Tibial nerve (tissue), 4 donors: ENCODE results near the gene REPS2. TPM values are rescaled to one million over a fixed set of nuclear protein-coding genes. Genes with fewer than 3 reads are reported as not detected.

Experiments used
- DNase-seq, 2 donors: peaks; one replicate each; pipeline ENCODE4 v3.0.0-alpha.2; 2019; ENCODE audit warnings: low spot score in 2 of 2
- H3K27ac ChIP-seq, 4 donors: fragments of 200-600 bp; sonication (generic) in 3 of 4; one replicate each; pipeline ENCODE4 v1.5.1; 2017 to 2019; ENCODE audit warnings: mild to moderate bottlenecking in 1 of 4
- H3K27me3 ChIP-seq, 2 donors: fragments of 200-600 bp; sonication (generic) in 1 of 2; one replicate each; pipeline versions ENCODE4 v1.5.1 to v1.6.0; 2017 to 2019
- H3K36me3 ChIP-seq, 3 donors: fragments of 200-600 bp; sonication (generic); one replicate each; pipeline ENCODE4 v1.5.1; 2018 to 2019
- H3K4me1 ChIP-seq, 4 donors: fragments of 200-600 bp; sonication (generic) in 3 of 4; one replicate each; pipeline ENCODE4 v1.5.1; 2017 to 2019
- H3K4me3 ChIP-seq, 4 donors: fragments of 200-600 bp; sonication (generic) in 3 of 4; one replicate each; pipeline ENCODE4 v1.5.1; 2017 to 2019; ENCODE audit warnings: mild to moderate bottlenecking in 1 of 4, moderate library complexity in 1 of 4
- H3K9me3 ChIP-seq, 4 donors: fragments of 200-600 bp; sonication (generic) in 3 of 4; one replicate each; pipeline ENCODE4 v1.5.1; 2017 to 2019
- CTCF ChIP-seq, 5 experiments: fragments of 200-600 bp in 3 of 5; fragments of 450-650 bp in 2 of 5; sonication (generic) in 3 of 5; IDR thresholded peaks; one replicate each; pipeline ENCODE4 v1.5.1; 2016 to 2019; ENCODE audit warnings: antibody characterized with exemption in 5 of 5, mild to moderate bottlenecking in 3 of 5, moderate library complexity in 2 of 5
- EP300 ChIP-seq, 2 donors: sonication (generic); formaldehyde crosslinking; IDR thresholded peaks; one replicate each; pipeline ENCODE4 v1.6.1; 2017; ENCODE audit warnings: antibody characterized with exemption in 2 of 2, mild to moderate bottlenecking in 1 of 2
- POLR2A ChIP-seq, 2 donors: fragments of 450-650 bp; IDR thresholded peaks; one replicate each; pipeline ENCODE4 v1.6.1; 2017; ENCODE audit warnings: antibody characterized with exemption in 2 of 2, mild to moderate bottlenecking in 2 of 2, moderate library complexity in 2 of 2
- WGBS, 2 donors: methylation state at CpG; one replicate each; pipeline ENCODE4 v1.1.5; 2018; 5-methylcytosine and 5-hydroxymethylcytosine counted together
- total RNA-seq, 4 donors: library from RNA; depleted of rRNA; stranded (reverse); fragments of >200 nt; gene quantifications; one replicate each; pipeline ENCODE4 v1.1.0, GENCODE V29; 2016

Gene REPS2
- total RNA-seq, 4 donors from 2014 or later, result 7.5 to 26.0 (median 9.7) TPM

GRCh38 chrX:16992445-16992844 lies 46.0 kb downstream of the REPS2 start:
- WGBS, 2 donors, result 79 to 89% methylated on average over 3 of the region's 3 CpGs
- DNase-seq, result no peak
- Histone ChIP-seq H3K4me3 (no peak overlapping the region), H3K4me1 (no peaks in the 10 kb centered on the region), H3K27ac (no peak overlapping the region), H3K9me3 (no peaks in the 10 kb centered on the region), H3K36me3 (no peaks in the 10 kb centered on the region), H3K27me3 (no peaks in the 10 kb centered on the region)
- TF ChIP-seq EP300 (IDR thresholded peaks at IDR 0.05), result no peak
- no peak for TF ChIP-seq POLR2A (IDR thresholded peaks at IDR 0.05)
- no peak for TF ChIP-seq CTCF (IDR thresholded peaks at IDR 0.05)

GRCh38 chrX:16992951-16993350 lies 46.5 kb downstream of the REPS2 start:
- H3K36me3 ChIP-seq, result no peaks in the 10 kb centered on the region
- no peaks in the 10 kb centered on the region for H3K9me3 ChIP-seq
- 77 to 87% methylated on average over 2 of the region's 2 CpGs for WGBS, 2 donors
- no peak for DNase-seq
- no peak for TF ChIP-seq POLR2A (IDR thresholded peaks at IDR 0.05)
- TF ChIP-seq EP300 (IDR thresholded peaks at IDR 0.05), result no peak
- H3K4me3 ChIP-seq, result no peak overlapping the region
- H3K27ac ChIP-seq, result no peak overlapping the region
- no peaks in the 10 kb centered on the region for H3K27me3 ChIP-seq
- H3K4me1 ChIP-seq, result no peaks in the 10 kb centered on the region

- no peak for DNase-seq
- Histone ChIP-seq H3K27me3 (no peaks in the 10 kb centered on the region), H3K4me3 (no peak overlapping the region), H3K27ac (no peak overlapping the region), H3K4me1 (no peaks in the 10 kb centered on the region), H3K9me3 (no peaks in the 10 kb centered on the region), H3K36me3 (no peaks in the 10 kb centered on the region)
- 51 to 64% methylated on average over 4 of the region's 4 CpGs for WGBS, 2 donors
- TF ChIP-seq EP300 (IDR thresholded peaks at IDR 0.05) (no peak), CTCF (IDR thresholded peaks at IDR 0.05) (no peak), POLR2A (IDR thresholded peaks at IDR 0.05) (no peak)
Measured at GRCh38 chrX:16993791-16994318, 47.4 kb downstream of the REPS2 start.

GRCh38 chrX:16994736-16995135 lies 48.3 kb downstream of the REPS2 start:
- WGBS, 2 donors, result 89 to 94% methylated on average over 2 of the region's 2 CpGs
- H3K4me3 ChIP-seq, result no peak overlapping the region
- no peaks in the 10 kb centered on the region for H3K9me3 ChIP-seq
- H3K36me3 ChIP-seq, result no peaks in the 10 kb centered on the region
- no peak for TF ChIP-seq CTCF (IDR thresholded peaks at IDR 0.05)
- TF ChIP-seq EP300 (IDR thresholded peaks at IDR 0.05), result no peak
- no peak for TF ChIP-seq POLR2A (IDR thresholded peaks at IDR 0.05)
- no peak overlapping the region for H3K27ac ChIP-seq
- H3K27me3 ChIP-seq, result no peaks in the 10 kb centered on the region
- no peaks in the 10 kb centered on the region for H3K4me1 ChIP-seq
- DNase-seq, result no peak

- no peak overlapping the region for H3K27ac ChIP-seq
- no peaks in the 10 kb centered on the region for H3K4me1 ChIP-seq
- no peaks in the 10 kb centered on the region for H3K9me3 ChIP-seq
- TF ChIP-seq POLR2A (IDR thresholded peaks at IDR 0.05), result no peak
- TF ChIP-seq CTCF (IDR thresholded peaks at IDR 0.05), result no peak
- TF ChIP-seq EP300 (IDR thresholded peaks at IDR 0.05), result no peak
- H3K27me3 ChIP-seq, result no peaks in the 10 kb centered on the region
- no peaks in the 10 kb centered on the region for H3K36me3 ChIP-seq
- no peak overlapping the region for H3K4me3 ChIP-seq
- 59 to 65% methylated on average over 2 of the region's 2 CpGs for WGBS, 2 donors
- DNase-seq, result no peak
Measured at GRCh38 chrX:16997313-16997712, 50.9 kb downstream of the REPS2 start.

- H3K4me3 ChIP-seq, result no peak overlapping the region
- H3K4me1 ChIP-seq, result no peaks in the 10 kb centered on the region
- H3K9me3 ChIP-seq, result no peaks in the 10 kb centered on the region
- no peak for DNase-seq
- H3K27me3 ChIP-seq, result peaks cover 0 to 12% of the 10 kb centered on the region in 2 donors
- TF ChIP-seq POLR2A (IDR thresholded peaks at IDR 0.05), result no peak
- no peak for TF ChIP-seq CTCF (IDR thresholded peaks at IDR 0.05)
- TF ChIP-seq EP300 (IDR thresholded peaks at IDR 0.05), result no peak
- no peaks in the 10 kb centered on the region for H3K36me3 ChIP-seq
- no peak overlapping the region for H3K27ac ChIP-seq
Measured at GRCh38 chrX:16999275-16999674, 52.8 kb downstream of the REPS2 start.
